Hippocampal formation (tissue), 2 donors: ENCODE data around the gene TMEM132D.
A peak's percentile ranks its signal among the peaks of the same experiment; 100 is the strongest.

Source experiments
- DNase-seq, 2 donors: peaks; one replicate each; lab custom pipeline; 2025; lab: John Stamatoyannopoulos, UW

TMEM132D gene

GRCh38 chr12:129723260-129723659 lies 180.6 kb downstream of the TMEM132D start:
- no peak for DNase-seq

- DNase-seq, result no peak
Observed at GRCh38 chr12:129720618-129721017, 183.2 kb downstream of the TMEM132D start.

- DNase-seq, result no peak
Observed at GRCh38 chr12:129719416-129719815, 184.4 kb downstream of the TMEM132D start.

GRCh38 chr12:129717438-129717837 lies 186.4 kb downstream of the TMEM132D start:
- no peak for DNase-seq

GRCh38 chr12:129716825-129717224 lies 187.0 kb downstream of the TMEM132D start:
- no peak for DNase-seq

GRCh38 chr12:129706716-129707115 lies 197.1 kb downstream of the TMEM132D start:
- DNase-seq, result no peak

- no peak for DNase-seq
Observed at GRCh38 chr12:129704232-129704830, 199.5 kb downstream of the TMEM132D start.

- DNase-seq, result no peak
Observed at GRCh38 chr12:129701631-129702101, 202.2 kb downstream of the TMEM132D start.

- DNase-seq, result no peak
Observed at GRCh38 chr12:129700036-129700435, 203.8 kb downstream of the TMEM132D start.

- DNase-seq, result no peak
Observed at GRCh38 chr12:129696926-129697325, 206.9 kb downstream of the TMEM132D start.

GRCh38 chr12:129696405-129696804 lies 207.4 kb downstream of the TMEM132D start:
- no peak for DNase-seq

- no peak for DNase-seq
Observed at GRCh38 chr12:129693731-129694130, 210.1 kb downstream of the TMEM132D start.

GRCh38 chr12:129687731-129688130 lies 216.1 kb downstream of the TMEM132D start:
- no peak for DNase-seq

GRCh38 chr12:129681830-129682229 lies 222.0 kb downstream of the TMEM132D start:
- DNase-seq, result no peak

- no peak for DNase-seq
Observed at GRCh38 chr12:129681151-129681550, 222.7 kb downstream of the TMEM132D start.

GRCh38 chr12:129676411-129676810 lies 227.4 kb downstream of the TMEM132D start:
- peak; percentile 24 to 52 for DNase-seq

GRCh38 chr12:129675947-129676346 lies 227.9 kb downstream of the TMEM132D start:
- no peak for DNase-seq

- no peak for DNase-seq
Observed at GRCh38 chr12:129675496-129675895, 228.3 kb downstream of the TMEM132D start.

GRCh38 chr12:129673806-129674205 lies 230.0 kb downstream of the TMEM132D start:
- no peak for DNase-seq

- DNase-seq, result no peak
Observed at GRCh38 chr12:129672110-129672509, 231.7 kb downstream of the TMEM132D start.

- DNase-seq, result no peak
Observed at GRCh38 chr12:129670256-129670920, 233.4 kb downstream of the TMEM132D start.

GRCh38 chr12:129665414-129665813 lies 238.4 kb downstream of the TMEM132D start:
- no peak for DNase-seq

- no peak for DNase-seq
Observed at GRCh38 chr12:129662234-129662633, 241.6 kb downstream of the TMEM132D start.

- DNase-seq, result no peak
Observed at GRCh38 chr12:129660946-129661345, 242.9 kb downstream of the TMEM132D start.
